ENCODE results near the gene LRRC4B. TPM values are rescaled to one million over a fixed set of nuclear protein-coding genes. Genes with fewer than 3 reads are reported as not detected.

LRRC4B gene
- total and polyA plus RNA-seq, 9 donors: 5.7 to 16.1 (median 12.7) TPM

DNA sequence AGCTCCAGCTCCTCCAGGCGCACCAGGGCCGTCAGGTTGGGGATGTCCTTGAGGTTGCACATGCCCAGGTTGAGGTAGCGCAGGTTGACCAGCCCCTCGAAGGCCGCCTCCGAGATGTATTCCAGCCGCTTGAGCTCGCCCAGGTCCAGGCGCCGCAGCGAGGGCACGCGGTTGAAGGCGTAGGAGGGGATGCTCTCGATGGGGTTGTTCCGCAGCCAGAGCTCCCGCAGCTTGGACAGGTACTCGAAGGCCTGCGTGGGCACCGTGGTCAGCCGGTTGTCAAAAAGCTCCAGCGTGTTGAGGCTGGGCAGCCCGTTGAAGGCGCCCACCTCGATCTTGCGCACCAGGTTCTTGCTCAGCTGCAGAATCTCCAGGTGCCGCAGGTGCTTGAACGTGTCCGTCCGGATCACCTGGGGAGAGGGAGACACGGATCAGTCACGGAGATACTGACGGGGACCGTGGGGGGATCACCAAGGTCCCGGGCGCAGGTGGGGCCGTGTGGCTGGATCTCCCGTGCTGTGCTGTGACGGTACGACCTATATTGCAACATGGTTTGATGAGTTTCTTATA is 49.1 kb downstream of the LRRC4B start:
- no peak for DNase-seq
- Histone ChIP-seq H3K4me3 (ENCODE audit: low read length) (no peak overlapping the region), H3K27me3 (ENCODE audit: control insufficient read depth, insufficient read depth, low read length) (peaks cover 2% of the 10 kb centered on the region), H3K9me3 (replicated peaks; ENCODE audit: control insufficient read depth, low read depth, low read length) (no peaks in the 10 kb centered on the region), H3K36me3 (ENCODE audit: control insufficient read depth, insufficient read depth, low read length) (peaks cover 4% of the 10 kb centered on the region), H3K4me1 (ENCODE audit: control insufficient read depth, insufficient read depth, low read length) (no peaks in the 10 kb centered on the region), H3K27ac (ENCODE audit: low read length) (no peak overlapping the region)
- 97% methylated on average over 40 of the region's 40 CpGs for WGBS (ENCODE audit: insufficient coverage)

DNA sequence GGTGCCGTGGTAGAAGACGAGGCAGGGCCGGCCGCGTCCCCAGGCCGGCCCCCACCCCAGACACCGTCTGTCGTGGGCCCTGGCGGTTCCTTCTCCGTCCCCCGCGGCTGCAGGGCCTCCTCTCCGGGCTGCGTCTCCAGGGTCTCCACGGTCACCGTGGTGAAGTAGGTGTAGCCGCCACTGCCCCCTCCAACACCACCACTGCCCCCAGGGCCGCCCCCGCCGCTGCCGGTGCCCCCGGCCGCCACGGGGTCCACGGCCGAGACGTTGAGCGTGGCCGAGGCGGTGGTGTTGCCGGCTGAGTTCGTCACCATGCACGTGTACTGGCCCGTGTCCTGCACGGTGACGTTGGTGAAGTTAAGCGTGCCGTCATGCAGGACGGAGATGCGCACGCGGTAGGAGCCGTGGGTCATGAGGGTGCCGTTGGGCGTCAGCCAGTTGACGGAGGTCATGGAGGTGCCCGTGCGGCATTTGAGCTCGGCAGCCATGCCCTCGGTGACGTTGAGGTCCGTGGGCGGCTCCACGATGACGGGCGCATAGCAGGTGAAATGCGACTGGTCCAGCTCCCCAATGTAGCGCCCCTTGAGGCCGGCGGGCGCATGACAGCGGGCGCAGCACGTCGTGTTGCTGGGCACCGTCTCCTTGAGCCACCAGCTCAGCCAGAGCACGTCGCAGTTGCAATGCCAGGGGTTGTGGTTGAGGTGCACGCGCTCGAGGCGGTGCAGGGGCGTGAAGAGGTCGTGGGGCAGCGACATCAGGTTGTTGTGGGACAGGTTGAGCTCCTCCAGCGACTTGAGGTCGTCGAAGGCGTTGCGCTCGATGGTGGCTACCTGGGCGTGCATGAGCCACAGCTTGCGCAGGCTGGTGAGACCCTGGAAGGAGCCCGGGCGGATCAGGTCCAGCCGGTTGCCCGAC is 49.9 kb downstream of the LRRC4B start:
- Histone ChIP-seq H3K27me3 (ENCODE audit: control insufficient read depth, insufficient read depth, low read length) (peaks cover 2% of the 10 kb centered on the region), H3K4me3 (ENCODE audit: low read length) (no peak overlapping the region), H3K27ac (ENCODE audit: low read length) (no peak overlapping the region), H3K9me3 (replicated peaks; ENCODE audit: control insufficient read depth, low read depth, low read length) (no peaks in the 10 kb centered on the region), H3K36me3 (ENCODE audit: control insufficient read depth, insufficient read depth, low read length) (peaks cover 4% of the 10 kb centered on the region), H3K4me1 (ENCODE audit: control insufficient read depth, insufficient read depth, low read length) (no peaks in the 10 kb centered on the region)
- no peak for DNase-seq
- WGBS (ENCODE audit: insufficient coverage): 94% methylated on average over 86 of the region's 87 CpGs

DNA sequence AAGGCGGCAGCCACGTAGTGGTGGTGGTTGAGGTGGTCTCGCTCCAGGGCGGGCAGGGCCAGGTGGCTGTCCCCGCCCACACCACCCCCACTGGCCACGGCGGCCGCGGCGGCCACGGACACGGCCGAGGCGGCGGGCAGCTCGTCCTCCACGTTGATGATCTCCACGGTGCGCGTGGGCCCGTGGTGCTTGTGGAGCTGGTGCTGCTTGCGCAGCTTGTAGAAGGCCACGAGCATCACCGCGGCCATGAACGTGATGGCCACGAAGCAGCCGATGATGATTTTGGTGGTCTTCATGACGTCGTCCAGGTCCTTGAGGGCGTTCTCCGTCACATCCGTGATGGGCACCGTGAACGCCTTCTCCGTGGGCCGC is 50.5 kb downstream of the LRRC4B start:
- Histone ChIP-seq H3K9me3 (replicated peaks; ENCODE audit: control insufficient read depth, low read depth, low read length) (no peaks in the 10 kb centered on the region), H3K4me3 (ENCODE audit: low read length) (no peak overlapping the region), H3K27me3 (ENCODE audit: control insufficient read depth, insufficient read depth, low read length) (peaks cover 2% of the 10 kb centered on the region), H3K36me3 (ENCODE audit: control insufficient read depth, insufficient read depth, low read length) (peaks cover 4% of the 10 kb centered on the region), H3K4me1 (ENCODE audit: control insufficient read depth, insufficient read depth, low read length) (no peaks in the 10 kb centered on the region), H3K27ac (ENCODE audit: low read length) (no peak overlapping the region)
- DNase-seq: no peak
- 96% methylated on average over 34 of the region's 37 CpGs for WGBS (ENCODE audit: insufficient coverage)

- H3K27me3 ChIP-seq (ENCODE audit: control insufficient read depth, insufficient read depth, low read length): peaks cover 2% of the 10 kb centered on the region
- no peak overlapping the region for H3K27ac ChIP-seq (ENCODE audit: low read length)
- peaks cover 4% of the 10 kb centered on the region for H3K36me3 ChIP-seq (ENCODE audit: control insufficient read depth, insufficient read depth, low read length)
- no peaks in the 10 kb centered on the region for H3K9me3 ChIP-seq (replicated peaks; ENCODE audit: control insufficient read depth, low read depth, low read length)
- no peak for DNase-seq
- 68% methylated on average over 43 of the region's 53 CpGs for WGBS (ENCODE audit: insufficient coverage)
- H3K4me1 ChIP-seq (ENCODE audit: control insufficient read depth, insufficient read depth, low read length): peaks cover 1% of the 10 kb centered on the region
- H3K4me3 ChIP-seq (ENCODE audit: low read length): no peak overlapping the region
These were observed 51.1 kb downstream of the LRRC4B start for GRCh38 chr19:50516964-50517703.

DNA sequence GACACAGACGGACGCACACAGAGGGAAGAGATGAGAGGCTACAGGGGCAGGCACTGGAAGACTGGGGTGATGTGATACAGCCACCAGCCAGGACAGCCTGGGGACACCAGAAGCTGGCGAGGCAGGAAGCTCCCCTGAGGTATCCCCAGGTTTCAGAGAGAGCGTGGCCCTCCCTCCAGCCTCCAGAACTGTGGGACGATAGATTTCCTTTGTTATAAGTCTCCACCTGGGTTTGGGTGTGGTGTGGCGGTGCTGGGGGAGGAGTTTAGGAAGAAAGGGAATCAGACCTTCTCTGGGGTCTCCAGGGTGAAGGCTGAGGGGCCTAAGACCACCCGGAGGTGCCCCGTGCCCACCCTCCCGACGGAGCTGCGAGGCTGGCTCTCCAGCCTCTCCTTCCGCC is 51.8 kb downstream of the LRRC4B start:
- H3K4me1 ChIP-seq (ENCODE audit: control insufficient read depth, insufficient read depth, low read length): peaks cover 8% of the 10 kb centered on the region
- no peak overlapping the region for H3K4me3 ChIP-seq (ENCODE audit: low read length)
- H3K9me3 ChIP-seq (replicated peaks; ENCODE audit: control insufficient read depth, low read depth, low read length): no peaks in the 10 kb centered on the region
- no peak for DNase-seq
- peaks cover 4% of the 10 kb centered on the region for H3K36me3 ChIP-seq (ENCODE audit: control insufficient read depth, insufficient read depth, low read length)
- WGBS (ENCODE audit: insufficient coverage): 58% methylated on average over 2 of the region's 12 CpGs
- peaks cover 2% of the 10 kb centered on the region for H3K27me3 ChIP-seq (ENCODE audit: control insufficient read depth, insufficient read depth, low read length)
- H3K27ac ChIP-seq (ENCODE audit: low read length): no peak overlapping the region

DNA sequence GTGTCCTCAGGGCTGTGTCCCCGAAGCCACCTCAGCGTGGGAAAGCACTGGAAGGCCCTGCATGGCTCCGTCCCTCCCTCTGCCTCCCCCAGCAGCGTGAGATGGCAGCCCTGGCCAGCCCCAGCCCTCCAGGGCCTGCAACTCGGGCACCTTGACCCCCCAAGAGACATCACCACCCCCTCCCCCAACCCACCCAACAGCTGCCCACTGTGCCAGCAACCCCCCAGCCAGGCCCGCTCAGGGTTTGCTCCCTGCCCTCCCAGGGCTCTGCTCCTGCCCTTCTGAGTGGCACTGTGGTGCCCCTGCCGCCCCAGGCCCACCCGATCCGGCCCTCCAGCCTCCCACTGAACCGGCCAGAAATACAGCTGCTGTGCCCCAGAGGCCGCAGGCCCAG is 53.1 kb downstream of the LRRC4B start:
- Histone ChIP-seq H3K27me3 (ENCODE audit: control insufficient read depth, insufficient read depth, low read length) (peaks cover 2% of the 10 kb centered on the region), H3K4me1 (ENCODE audit: control insufficient read depth, insufficient read depth, low read length) (peaks cover 15% of the 10 kb centered on the region), H3K9me3 (replicated peaks; ENCODE audit: control insufficient read depth, low read depth, low read length) (no peaks in the 10 kb centered on the region), H3K27ac (ENCODE audit: low read length) (no peak overlapping the region), H3K36me3 (ENCODE audit: control insufficient read depth, insufficient read depth, low read length) (peaks cover 4% of the 10 kb centered on the region), H3K4me3 (ENCODE audit: low read length) (no peak overlapping the region)
- DNase-seq: no peak
- 56% methylated on average over 6 of the region's 11 CpGs for WGBS (ENCODE audit: insufficient coverage)

DNA sequence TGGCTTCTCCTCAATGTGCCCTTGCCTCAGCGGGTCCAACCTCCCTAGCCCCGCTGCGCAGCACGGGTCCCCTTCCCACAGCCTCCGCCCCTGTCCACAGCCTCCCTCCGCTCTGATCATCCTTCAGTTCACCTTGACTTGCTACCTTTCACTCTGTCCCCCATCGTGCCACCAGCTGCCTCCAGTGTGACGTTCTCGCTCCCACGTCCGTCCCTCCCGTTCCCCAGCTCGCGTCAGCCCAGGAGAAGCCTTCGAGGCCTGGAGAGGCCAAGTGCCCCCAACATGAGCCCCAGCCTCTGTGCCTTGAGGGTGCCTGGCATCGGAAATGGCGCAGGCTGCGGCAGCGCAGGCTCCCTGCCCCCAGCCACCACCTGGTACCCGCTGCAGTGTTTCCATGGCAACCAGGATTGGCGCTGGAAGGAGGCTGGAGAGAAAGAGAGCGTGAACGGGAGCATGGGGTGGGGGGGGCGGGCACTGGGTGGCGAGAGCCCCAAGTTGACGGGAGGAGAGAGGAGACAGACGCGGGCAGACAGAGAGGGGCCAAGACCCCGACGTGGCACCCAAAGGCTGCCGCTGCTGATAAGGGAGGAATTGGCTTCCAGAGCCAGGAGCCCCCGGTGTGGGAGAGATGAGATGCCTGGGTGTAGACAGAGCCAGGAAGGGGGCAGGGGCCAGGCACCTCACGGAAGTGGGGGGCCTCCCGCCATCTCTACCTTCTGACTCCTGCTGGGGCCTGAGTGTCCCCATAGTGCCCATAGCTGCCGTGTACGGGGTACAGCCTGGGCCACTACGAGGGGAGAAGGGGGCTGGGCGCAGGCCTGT is 53.7 kb downstream of the LRRC4B start:
- no peak overlapping the region for H3K27ac ChIP-seq (ENCODE audit: low read length)
- peaks cover 4% of the 10 kb centered on the region for H3K36me3 ChIP-seq (ENCODE audit: control insufficient read depth, insufficient read depth, low read length)
- H3K4me3 ChIP-seq (ENCODE audit: low read length): no peak overlapping the region
- peaks cover 2% of the 10 kb centered on the region for H3K27me3 ChIP-seq (ENCODE audit: control insufficient read depth, insufficient read depth, low read length)
- DNase-seq: no peak
- H3K4me1 ChIP-seq (ENCODE audit: control insufficient read depth, insufficient read depth, low read length): peaks cover 19% of the 10 kb centered on the region
- WGBS (ENCODE audit: insufficient coverage): 52% methylated on average over 31 of the region's 38 CpGs
- H3K9me3 ChIP-seq (replicated peaks; ENCODE audit: control insufficient read depth, low read depth, low read length): no peaks in the 10 kb centered on the region

DNA sequence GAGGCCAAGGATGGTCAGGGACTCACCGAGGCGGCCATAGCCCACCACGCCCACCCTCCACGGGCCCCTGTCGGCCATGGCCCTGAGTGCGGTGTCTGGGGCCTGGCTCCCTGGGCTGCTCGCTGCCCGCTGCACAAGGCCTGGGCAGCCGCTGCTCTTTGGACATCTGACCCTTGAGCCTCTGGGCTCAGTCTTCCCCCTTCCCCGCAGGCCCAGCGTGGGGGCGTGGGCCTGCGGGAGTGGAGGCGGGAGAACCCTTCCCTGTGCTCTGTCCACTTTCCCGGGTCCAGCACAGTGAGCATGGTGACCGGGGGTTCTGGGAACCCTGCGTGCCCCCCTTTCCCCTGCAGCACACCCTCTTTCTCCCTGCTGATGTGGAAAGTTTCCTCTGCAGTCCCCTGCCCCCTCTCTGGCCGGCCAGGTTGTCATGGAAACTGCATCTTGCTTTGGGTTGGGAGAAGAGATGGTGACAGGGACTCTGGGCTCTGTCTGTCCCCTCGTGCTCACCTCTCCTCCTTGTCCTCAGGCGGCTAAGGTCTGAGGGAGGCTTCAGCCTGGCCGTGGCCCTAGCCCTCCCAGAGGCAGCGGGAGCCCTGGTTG is 54.4 kb downstream of the LRRC4B start, which contains the start of gene ASPDH:
Gene ASPDH, minus strand, starts transcription at position 168 of the 600 bp plus-strand sequence. Its CDS starts 90 bp downstream, at position 78.
- Histone ChIP-seq H3K27ac (ENCODE audit: low read length) (no peak within 1 kb of the TSS), H3K27me3 (ENCODE audit: control insufficient read depth, insufficient read depth, low read length) (peaks cover under 1% of the 10 kb centered on the region), H3K4me1 (ENCODE audit: control insufficient read depth, insufficient read depth, low read length) (peaks cover 26% of the 10 kb centered on the region), H3K36me3 (ENCODE audit: control insufficient read depth, insufficient read depth, low read length) (peaks cover 4% of the 10 kb centered on the region), H3K4me3 (ENCODE audit: low read length) (no peak within 1 kb of the TSS), H3K9me3 (replicated peaks; ENCODE audit: control insufficient read depth, low read depth, low read length) (no peaks in the 10 kb centered on the region)
- WGBS (ENCODE audit: insufficient coverage): 45% methylated on average over 15 of the region's 22 CpGs
- peak; percentile 60 for DNase-seq

GRCh38 chr19:50512999-50513745 is 55.1 kb downstream of the LRRC4B start:
- no peak overlapping the region for H3K27ac ChIP-seq (ENCODE audit: low read length)
- 49% methylated on average over 8 of the region's 12 CpGs for WGBS (ENCODE audit: insufficient coverage)
- H3K4me1 ChIP-seq (ENCODE audit: control insufficient read depth, insufficient read depth, low read length): peaks cover 31% of the 10 kb centered on the region
- H3K9me3 ChIP-seq (replicated peaks; ENCODE audit: control insufficient read depth, low read depth, low read length): no peaks in the 10 kb centered on the region
- peak; percentile 29 for DNase-seq
- no peak overlapping the region for H3K4me3 ChIP-seq (ENCODE audit: low read length)
- no peaks in the 10 kb centered on the region for H3K27me3 ChIP-seq (ENCODE audit: control insufficient read depth, insufficient read depth, low read length)
- no peaks in the 10 kb centered on the region for H3K36me3 ChIP-seq (ENCODE audit: control insufficient read depth, insufficient read depth, low read length)

All from muscle of leg (tissue), 11 donors.